ENCODE data around the gene ZNF77.

Gene ZNF77

GRCh38 chr19:2962018-2962670 lies 17.4 kb upstream of the ZNF77 start:
- Histone ChIP-seq H3K27me3 (replicated peaks; ENCODE audit: insufficient read depth, low read length) (peaks cover 65% of the 10 kb centered on the region), H3K4me3 (ENCODE audit: low read length) (no peak overlapping the region), H3K4me1 (ENCODE audit: low read length) (no peaks in the 10 kb centered on the region)

GRCh38 chr19:2960120-2960519 lies 15.3 kb upstream of the ZNF77 start:
- Histone ChIP-seq H3K27ac (ENCODE audit: low read length) (no peak overlapping the region), H3F3A (ENCODE audit: insufficient read depth, low read length) (no peaks in the 10 kb centered on the region), H4K20me1 (ENCODE audit: insufficient read depth, low read length) (no peaks in the 10 kb centered on the region; the same call in 1 of the 2 replicates), H3K79me2 (ENCODE audit: low read length) (no peaks in the 10 kb centered on the region), H3K9me2 (replicated peaks; ENCODE audit: insufficient read depth, low read length) (no peaks in the 10 kb centered on the region), H2AFZ (ENCODE audit: low read length) (no peak overlapping the region), H3K36me3 (replicated peaks; ENCODE audit: insufficient read depth, low read length) (no peaks in the 10 kb centered on the region), H3K9me3 (replicated peaks; ENCODE audit: insufficient read depth, low read length) (no peaks in the 10 kb centered on the region), H3K4me2 (ENCODE audit: low read depth, low read length) (no peak overlapping the region), H3K27me3 (replicated peaks; ENCODE audit: insufficient read depth, low read length) (peaks cover 61% of the 10 kb centered on the region), H3K4me3 (ENCODE audit: low read length) (no peak overlapping the region), H3K9ac (ENCODE audit: low read length) (no peak overlapping the region), H3K4me1 (ENCODE audit: low read length) (no peaks in the 10 kb centered on the region)
- no peak for TF ChIP-seq EZH2phosphoT487 (IDR thresholded peaks at IDR 0.05; ENCODE audit: low read length)
- no peak for TF ChIP-seq EZH2 (optimal IDR thresholded peaks at IDR 0.05; ENCODE audit: low read depth, low read length)
- TF ChIP-seq CTCF (IDR thresholded peaks at IDR 0.05; ENCODE audit: low read length) = no peak
- no peak for DNase-seq

More at GRCh38 chr19:2962018-2962670, 17.4 kb upstream of the ZNF77 start:
- Histone ChIP-seq H3F3A (ENCODE audit: insufficient read depth, low read length) (no peaks in the 10 kb centered on the region), H3K9ac (ENCODE audit: low read length) (no peak overlapping the region), H3K9me3 (replicated peaks; ENCODE audit: insufficient read depth, low read length) (no peaks in the 10 kb centered on the region), H3K36me3 (replicated peaks; ENCODE audit: insufficient read depth, low read length) (no peaks in the 10 kb centered on the region), H3K4me2 (ENCODE audit: low read depth, low read length) (no peak overlapping the region), H3K79me2 (ENCODE audit: low read length) (no peaks in the 10 kb centered on the region), H3K9me2 (replicated peaks; ENCODE audit: insufficient read depth, low read length) (no peaks in the 10 kb centered on the region), H4K20me1 (ENCODE audit: insufficient read depth, low read length) (no peaks in the 10 kb centered on the region), H2AFZ (ENCODE audit: low read length) (no peak overlapping the region), H3K27ac (ENCODE audit: low read length) (no peak overlapping the region)
- TF ChIP-seq EZH2 (optimal IDR thresholded peaks at IDR 0.05; ENCODE audit: low read depth, low read length) = no peak
- TF ChIP-seq CTCF (IDR thresholded peaks at IDR 0.05; ENCODE audit: low read length) = peak; percentile 62
- peak; percentile 58 for DNase-seq

GRCh38 chr19:2957160-2957559 lies 12.4 kb upstream of the ZNF77 start:
- TF ChIP-seq EZH2phosphoT487 (IDR thresholded peaks at IDR 0.05; ENCODE audit: low read length) (no peak), CTCF (IDR thresholded peaks at IDR 0.05; ENCODE audit: low read length) (no peak), EZH2 (optimal IDR thresholded peaks at IDR 0.05; ENCODE audit: low read depth, low read length) (no peak)
- no peaks in the 10 kb centered on the region for H3K79me2 ChIP-seq (ENCODE audit: low read length)
- no peaks in the 10 kb centered on the region for H3K9me2 ChIP-seq (replicated peaks; ENCODE audit: insufficient read depth, low read length)
- H3K9me3 ChIP-seq (replicated peaks; ENCODE audit: insufficient read depth, low read length) = no peaks in the 10 kb centered on the region
- H3F3A ChIP-seq (ENCODE audit: insufficient read depth, low read length) = no peaks in the 10 kb centered on the region
- H3K4me2 ChIP-seq (ENCODE audit: low read depth, low read length) = no peak overlapping the region
- H3K27ac ChIP-seq (ENCODE audit: low read length) = no peak overlapping the region
- H3K4me1 ChIP-seq (ENCODE audit: low read length) = 0 out of 2 replicates have a peak, but pooled peaks cover 2% of the 10 kb centered on the region
- no peak overlapping the region for H2AFZ ChIP-seq (ENCODE audit: low read length)
- no peaks in the 10 kb centered on the region for H3K36me3 ChIP-seq (replicated peaks; ENCODE audit: insufficient read depth, low read length)
- no peak overlapping the region for H3K4me3 ChIP-seq (ENCODE audit: low read length)
- H3K9ac ChIP-seq (ENCODE audit: low read length) = no peak overlapping the region
- peaks cover 64% of the 10 kb centered on the region for H3K27me3 ChIP-seq (replicated peaks; ENCODE audit: insufficient read depth, low read length)
- no peaks in the 10 kb centered on the region; the same call in 1 of the 2 replicates for H4K20me1 ChIP-seq (ENCODE audit: insufficient read depth, low read length)
- DNase-seq = no peak
